HCT116 (cell line): ENCODE measurements around the gene OTOG. TPM values are rescaled to one million over a fixed set of nuclear protein-coding genes. Genes with fewer than 3 reads are reported as not detected.

ENCODE experiments used
- ATAC-seq: fragments of 200-7000 bp; cut with Tn5 transposase; 2 replicates; pipeline ENCODE4 v1.9.1; 2020; ENCODE audit warnings: mild to moderate bottlenecking, moderate library complexity
- BruUV-seq: library from RNA; stranded (reverse); fragments of 400-500 nt; replicated peaks from 2 replicates; lab custom pipeline; 2021; lab: Mats Ljungman, UMichigan
- CTCF ChIA-PET: fragments of 300-600 bp; sonication (Branson Sonifier 250); formaldehyde crosslinking; loops from one replicate; lab custom pipeline; 2021; ENCODE audit warnings: antibody characterized with exemption; lab: Charles Lee
- POLR2A ChIA-PET: fragments of 300-600, 350-600 bp; sonication (Branson Sonifier 250); formaldehyde crosslinking; loops from one replicate; lab custom pipeline; 2021; ENCODE audit warnings: antibody characterized with exemption; lab: Charles Lee
- RAD21 ChIA-PET, 2 experiments: fragments of 300-600 bp; sonication (Branson Sonifier 250); formaldehyde crosslinking; loops; one replicate each; lab custom pipeline; 2023; ENCODE audit warnings: low total read pairs in 2 of 2; ENCODE audit not compliant: uncharacterized antibody in 2 of 2, unreplicated experiment in 2 of 2, low non-redundant PET in 1 of 2; lab: Charles Lee
- DNase-seq: peaks from one replicate; pipeline ENCODE4 v3.0.0-alpha.2; 2010; ENCODE audit warnings: low read depth, low spot score
- H2AFZ ChIP-seq: fragments of 200-600 bp; shearing (Covaris generic), sonication (generic); 2 replicates; pipeline ENCODE4 v1.6.1; 2017; ENCODE audit warnings: low read depth, mixed run types, mixed read lengths, antibody characterized with exemption, low read length; ENCODE audit not compliant: poor library complexity, severe bottlenecking
- H3K27ac ChIP-seq: 2 replicates; pipeline ENCODE4 v1.5.1; 2012; ENCODE audit warnings: low read depth, low read length
- H3K27me3 ChIP-seq: fragments of 200-600 bp; sonication (generic); 2 replicates; pipeline ENCODE4 v1.6.1; 2016; ENCODE audit warnings: mixed run types, low read length, mixed read lengths; ENCODE audit not compliant: insufficient read depth
- H3K36me3 ChIP-seq, 2 experiments: fragments of 200-500 bp in 1 of 2; fragments of 200-600 bp in 1 of 2; sonication (Bioruptor generic) in 1 of 2; sonication (generic) in 1 of 2; 2 replicates each; pipeline versions ENCODE4 v1.5.1 to v1.6.1; 2014 to 2016; ENCODE audit warnings: low read length in 2 of 2, inconsistent platforms in 1 of 2, mixed read lengths in 1 of 2, mixed run types in 1 of 2; ENCODE audit not compliant: insufficient read depth in 2 of 2, control insufficient read depth in 1 of 2
- H3K4me1 ChIP-seq, 2 experiments: fragments of 200-600 bp in 1 of 2; sonication (generic) in 1 of 2; 2 replicates each; pipeline versions ENCODE4 v1.5.1 to v1.6.1; 2012 to 2017; ENCODE audit warnings: low read length in 2 of 2, inconsistent platforms in 1 of 2, mild to moderate bottlenecking in 1 of 2, mixed read lengths in 1 of 2, mixed run types in 1 of 2, moderate library complexity in 1 of 2; ENCODE audit not compliant: insufficient read depth in 2 of 2, control insufficient read depth in 1 of 2
- H3K4me2 ChIP-seq: fragments of 200-600 bp; sonication (generic); 2 replicates; pipeline ENCODE4 v1.6.1; 2017; ENCODE audit warnings: mixed run types, low read length, mixed read lengths
- H3K4me3 ChIP-seq, 2 experiments: fragments of 200-600 bp in 1 of 2; sonication (generic) in 1 of 2; replicated peaks in 1 of 2; 2 replicates each; pipeline ENCODE4 v1.5.1; 2011 to 2016; ENCODE audit warnings: low read length in 2 of 2, control low read depth in 1 of 2, low read depth in 1 of 2, mild to moderate bottlenecking in 1 of 2, mixed read lengths in 1 of 2, mixed run types in 1 of 2
- H3K79me2 ChIP-seq: fragments of 200-600 bp; sonication (generic); 2 replicates; pipeline ENCODE4 v1.6.1; 2017; ENCODE audit warnings: mild to moderate bottlenecking, mixed run types, low read length, moderate library complexity, mixed read lengths; ENCODE audit not compliant: insufficient read depth
- H3K9ac ChIP-seq: fragments of 200-600 bp; sonication (generic); 2 replicates; pipeline ENCODE4 v1.6.1; 2016; ENCODE audit warnings: low read length, mixed read lengths
- H3K9me2 ChIP-seq: fragments of 200-600 bp; sonication (generic), shearing (Covaris generic); 2 replicates; pipeline ENCODE4 v1.6.1; 2017; ENCODE audit warnings: mixed run types, mild to moderate bottlenecking, moderate library complexity; ENCODE audit not compliant: insufficient read depth
- H3K9me3 ChIP-seq, 2 experiments: fragments of 200-500 bp in 1 of 2; fragments of 200-600 bp in 1 of 2; sonication (Bioruptor generic) in 1 of 2; sonication (generic) in 1 of 2; 2 replicates each; pipeline ENCODE4 v1.6.1; 2014 to 2017; ENCODE audit warnings: low read length in 2 of 2, mixed read lengths in 2 of 2, inconsistent platforms in 1 of 2, low read depth in 1 of 2, mild to moderate bottlenecking in 1 of 2, mixed run types in 1 of 2, moderate library complexity in 1 of 2; ENCODE audit not compliant: control insufficient read depth in 1 of 2, insufficient read depth in 1 of 2
- H4K20me1 ChIP-seq: fragments of 200-600 bp; sonication (generic), shearing (Covaris generic); 2 replicates; pipeline ENCODE4 v1.6.1; 2017; ENCODE audit warnings: mixed run types, mild to moderate bottlenecking, moderate library complexity; ENCODE audit not compliant: insufficient read depth
- CBX3 ChIP-seq: IDR thresholded peaks from 2 replicates; pipeline ENCODE4 v1.6.1; 2012; ENCODE audit warnings: low read depth
- CEBPB ChIP-seq: IDR thresholded peaks from 2 replicates; pipeline ENCODE4 v1.6.1; 2012; ENCODE audit warnings: low read depth
- EGR1 ChIP-seq: IDR thresholded peaks from 2 replicates; pipeline ENCODE4 v1.6.1; 2012; ENCODE audit warnings: low read depth
- ELF1 ChIP-seq: IDR thresholded peaks from 2 replicates; pipeline ENCODE4 v1.6.1; 2012; ENCODE audit warnings: low read depth, borderline replicate concordance
- EZH2 ChIP-seq: fragments of 200-600 bp; sonication (generic); IDR thresholded peaks from 2 replicates; pipeline ENCODE4 v1.6.1; 2017; ENCODE audit warnings: antibody characterized with exemption, mixed run types
- EZH2phosphoT487 ChIP-seq: fragments of 200-600 bp; IDR thresholded peaks from 2 replicates; pipeline ENCODE4 v1.6.1; 2018; ENCODE audit warnings: antibody characterized with exemption, borderline replicate concordance
- FOSL1 ChIP-seq: IDR thresholded peaks from 2 replicates; pipeline ENCODE4 v1.6.1; 2012; ENCODE audit warnings: low read depth
- POLR2A ChIP-seq: IDR thresholded peaks from 2 replicates; pipeline ENCODE4 v1.7.0; 2011; ENCODE audit warnings: borderline replicate concordance; ENCODE audit not compliant: insufficient read depth, insufficient read length; ENCODE audit errors: extremely low read depth
- POLR2AphosphoS5 ChIP-seq: IDR thresholded peaks from 2 replicates; pipeline ENCODE4 v1.6.1; 2011; ENCODE audit warnings: mild to moderate bottlenecking, low read depth, low read length, moderate library complexity
- SIN3A ChIP-seq: IDR thresholded peaks from 2 replicates; pipeline ENCODE4 v1.6.1; 2012; ENCODE audit warnings: low read depth
- SP1 ChIP-seq: IDR thresholded peaks from 2 replicates; pipeline ENCODE4 v1.6.1; 2012; ENCODE audit warnings: low read depth
- SRF ChIP-seq: IDR thresholded peaks from 2 replicates; pipeline ENCODE4 v1.6.1; 2012; ENCODE audit warnings: low read depth
- TCF7L2 ChIP-seq: IDR thresholded peaks from 2 replicates; pipeline ENCODE4 v1.7.0; 2011; ENCODE audit warnings: borderline replicate concordance, inconsistent platforms; ENCODE audit not compliant: insufficient read depth, insufficient read length; ENCODE audit errors: extremely low read depth
- YY1 ChIP-seq: IDR thresholded peaks from 2 replicates; pipeline ENCODE4 v1.6.1; 2011; ENCODE audit warnings: low read length, low read depth, moderate library complexity, mild to moderate bottlenecking; ENCODE audit not compliant: insufficient replicate concordance; ENCODE audit errors: extremely low read depth
- ZFX ChIP-seq: fragments of 450-650 bp; IDR thresholded peaks from 2 replicates; pipeline ENCODE4 v1.6.1; 2017
- ZNF274 ChIP-seq: fragments of 200-500 bp; sonication (Bioruptor generic); IDR thresholded peaks from 2 replicates; pipeline ENCODE4 v1.6.1; 2014; ENCODE audit warnings: mild to moderate bottlenecking, low read depth, low read length, inconsistent platforms
- intact Hi-C: fragments of 100-400 bp; cut with micrococcal nuclease; formaldehyde crosslinking; loops from 2 replicates; pipeline ENCODE4 v1.10.0; 2022
- total RNA-seq: library from RNA; stranded (reverse); gene quantifications from one replicate; pipeline ENCODE4 v1.2.1, GENCODE V29; 2021; ENCODE audit not compliant: unreplicated experiment
- TF ChIP-seq, protein P1 (sequence below): IDR thresholded peaks from 2 replicates; pipeline ENCODE4 v1.6.1; 2012; ENCODE audit warnings: low read depth
- TF ChIP-seq, protein P2 (sequence below): IDR thresholded peaks from 2 replicates; pipeline ENCODE4 v1.6.1; 2012
- TF ChIP-seq, protein P3 (sequence below): IDR thresholded peaks from 2 replicates; pipeline ENCODE4 v1.6.1; 2012
- TF ChIP-seq, protein P4 (sequence below): IDR thresholded peaks from 2 replicates; pipeline ENCODE4 v1.6.1; 2011; ENCODE audit warnings: mild to moderate bottlenecking, low read length, moderate library complexity; ENCODE audit not compliant: insufficient replicate concordance; ENCODE audit errors: extremely low read depth

The OTOG gene
- total RNA-seq, 1 experiment from 2014 or later = 0.07 TPM

DNA sequence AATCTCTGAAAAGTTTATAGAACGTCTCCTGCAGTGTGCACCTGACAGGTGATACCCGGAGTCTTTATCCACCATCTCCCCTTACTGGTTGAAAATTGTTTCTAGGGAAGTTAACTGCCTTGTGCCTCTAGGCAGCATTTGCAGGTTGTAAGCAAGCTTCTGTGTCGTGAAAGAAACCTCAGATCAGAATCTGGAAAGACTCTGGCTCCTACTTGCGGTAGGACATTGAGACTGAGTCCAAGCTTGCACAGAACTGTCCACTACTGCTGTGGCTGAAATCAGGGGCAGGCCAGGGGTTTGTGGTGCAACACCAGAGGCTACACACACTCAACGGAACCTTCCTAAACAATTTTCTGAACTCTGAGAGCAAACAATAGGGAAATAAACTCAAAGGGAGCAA lies 137.5 kb downstream of the OTOG start:
- ChIA-PET CTCF (no interaction called here), RAD21 (no interaction called here), POLR2A (no interaction called here)
- no peaks in the 10 kb centered on the region for H3K79me2 ChIP-seq
- no peak overlapping the region for H3K4me2 ChIP-seq
- H4K20me1 ChIP-seq = no peaks in the 10 kb centered on the region
- H3K4me3 ChIP-seq = no peak overlapping the region
- ATAC-seq (no peak), DNase-seq (no peak)
- no TSS peak for BruUV-seq
- H3K9me3 ChIP-seq = no peaks in the 10 kb centered on the region
- no peaks in the 10 kb centered on the region for H3K27me3 ChIP-seq
- no peaks in the 10 kb centered on the region for H3K36me3 ChIP-seq
- H2AFZ ChIP-seq = no peak overlapping the region
- peaks cover 11 to 20% of the 10 kb centered on the region in 2 experiments for H3K4me1 ChIP-seq
- intact Hi-C loops = no loop called here
- H3K27ac ChIP-seq = no peak overlapping the region
- no peak overlapping the region for H3K9ac ChIP-seq
- TF ChIP-seq, protein P1, sequence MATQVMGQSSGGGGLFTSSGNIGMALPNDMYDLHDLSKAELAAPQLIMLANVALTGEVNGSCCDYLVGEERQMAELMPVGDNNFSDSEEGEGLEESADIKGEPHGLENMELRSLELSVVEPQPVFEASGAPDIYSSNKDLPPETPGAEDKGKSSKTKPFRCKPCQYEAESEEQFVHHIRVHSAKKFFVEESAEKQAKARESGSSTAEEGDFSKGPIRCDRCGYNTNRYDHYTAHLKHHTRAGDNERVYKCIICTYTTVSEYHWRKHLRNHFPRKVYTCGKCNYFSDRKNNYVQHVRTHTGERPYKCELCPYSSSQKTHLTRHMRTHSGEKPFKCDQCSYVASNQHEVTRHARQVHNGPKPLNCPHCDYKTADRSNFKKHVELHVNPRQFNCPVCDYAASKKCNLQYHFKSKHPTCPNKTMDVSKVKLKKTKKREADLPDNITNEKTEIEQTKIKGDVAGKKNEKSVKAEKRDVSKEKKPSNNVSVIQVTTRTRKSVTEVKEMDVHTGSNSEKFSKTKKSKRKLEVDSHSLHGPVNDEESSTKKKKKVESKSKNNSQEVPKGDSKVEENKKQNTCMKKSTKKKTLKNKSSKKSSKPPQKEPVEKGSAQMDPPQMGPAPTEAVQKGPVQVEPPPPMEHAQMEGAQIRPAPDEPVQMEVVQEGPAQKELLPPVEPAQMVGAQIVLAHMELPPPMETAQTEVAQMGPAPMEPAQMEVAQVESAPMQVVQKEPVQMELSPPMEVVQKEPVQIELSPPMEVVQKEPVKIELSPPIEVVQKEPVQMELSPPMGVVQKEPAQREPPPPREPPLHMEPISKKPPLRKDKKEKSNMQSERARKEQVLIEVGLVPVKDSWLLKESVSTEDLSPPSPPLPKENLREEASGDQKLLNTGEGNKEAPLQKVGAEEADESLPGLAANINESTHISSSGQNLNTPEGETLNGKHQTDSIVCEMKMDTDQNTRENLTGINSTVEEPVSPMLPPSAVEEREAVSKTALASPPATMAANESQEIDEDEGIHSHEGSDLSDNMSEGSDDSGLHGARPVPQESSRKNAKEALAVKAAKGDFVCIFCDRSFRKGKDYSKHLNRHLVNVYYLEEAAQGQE = no peak
- TF ChIP-seq YY1 (no peak), EZH2 (no peak), FOSL1 (no peak), EGR1 (no peak), TCF7L2 (no peak), POLR2A (no peak), SRF (no peak), EZH2phosphoT487 (no peak), SIN3A (no peak), POLR2AphosphoS5 (no peak), CBX3 (no peak), SP1 (no peak), ELF1 (no peak), ZFX (no peak), CEBPB (no peak), ZNF274 (no peak)
- TF ChIP-seq, protein P2, sequence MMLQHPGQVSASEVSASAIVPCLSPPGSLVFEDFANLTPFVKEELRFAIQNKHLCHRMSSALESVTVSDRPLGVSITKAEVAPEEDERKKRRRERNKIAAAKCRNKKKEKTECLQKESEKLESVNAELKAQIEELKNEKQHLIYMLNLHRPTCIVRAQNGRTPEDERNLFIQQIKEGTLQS = no peak
- TF ChIP-seq, protein P3, sequence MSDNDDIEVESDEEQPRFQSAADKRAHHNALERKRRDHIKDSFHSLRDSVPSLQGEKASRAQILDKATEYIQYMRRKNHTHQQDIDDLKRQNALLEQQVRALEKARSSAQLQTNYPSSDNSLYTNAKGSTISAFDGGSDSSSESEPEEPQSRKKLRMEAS = no peak
- TF ChIP-seq, protein P4, sequence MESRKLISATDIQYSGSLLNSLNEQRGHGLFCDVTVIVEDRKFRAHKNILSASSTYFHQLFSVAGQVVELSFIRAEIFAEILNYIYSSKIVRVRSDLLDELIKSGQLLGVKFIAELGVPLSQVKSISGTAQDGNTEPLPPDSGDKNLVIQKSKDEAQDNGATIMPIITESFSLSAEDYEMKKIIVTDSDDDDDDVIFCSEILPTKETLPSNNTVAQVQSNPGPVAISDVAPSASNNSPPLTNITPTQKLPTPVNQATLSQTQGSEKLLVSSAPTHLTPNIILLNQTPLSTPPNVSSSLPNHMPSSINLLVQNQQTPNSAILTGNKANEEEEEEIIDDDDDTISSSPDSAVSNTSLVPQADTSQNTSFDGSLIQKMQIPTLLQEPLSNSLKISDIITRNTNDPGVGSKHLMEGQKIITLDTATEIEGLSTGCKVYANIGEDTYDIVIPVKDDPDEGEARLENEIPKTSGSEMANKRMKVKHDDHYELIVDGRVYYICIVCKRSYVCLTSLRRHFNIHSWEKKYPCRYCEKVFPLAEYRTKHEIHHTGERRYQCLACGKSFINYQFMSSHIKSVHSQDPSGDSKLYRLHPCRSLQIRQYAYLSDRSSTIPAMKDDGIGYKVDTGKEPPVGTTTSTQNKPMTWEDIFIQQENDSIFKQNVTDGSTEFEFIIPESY = no peak
- no peaks in the 10 kb centered on the region for H3K9me2 ChIP-seq
